Activated naive CD8-positive, alpha-beta T cell treated with anti-CD3 and anti-CD28 coated beads, Interleukin-2, amount 50 U/mL, for 24 hours (primary cell): ENCODE results near the gene ONECUT1.

Source experiments
- ATAC-seq: fragments of 150-1000 bp; cut with Tn5 transposase; one replicate; pipeline ENCODE4 v1.10.0; 2021
- DNase-seq: peaks from one replicate; pipeline ENCODE4 v3.0.0; 2021
- H3K27ac Mint-ChIP-seq: one replicate; pipeline ENCODE4 v1.8.0; 2021; ENCODE audit warnings: mild to moderate bottlenecking, mixed read lengths
- H3K27me3 Mint-ChIP-seq: one replicate; pipeline ENCODE4 v1.8.0; 2021; ENCODE audit warnings: mixed read lengths
- H3K36me3 Mint-ChIP-seq: one replicate; pipeline ENCODE4 v1.8.0; 2021; ENCODE audit warnings: low read depth, mixed read lengths
- H3K4me1 Mint-ChIP-seq: one replicate; pipeline ENCODE4 v1.8.0; 2021; ENCODE audit warnings: mixed read lengths
- H3K4me3 Mint-ChIP-seq: one replicate; pipeline ENCODE4 v1.8.0; 2021; ENCODE audit warnings: mild to moderate bottlenecking, moderate library complexity, mixed read lengths
- H3K9me3 Mint-ChIP-seq: one replicate; pipeline ENCODE4 v1.8.0; 2021; ENCODE audit warnings: mixed read lengths

ONECUT1 gene

GRCh38 chr15:52801748-52802085 is 11.6 kb upstream of the ONECUT1 start:
- Mint-ChIP-seq H3K4me3 (no peak overlapping the region), H3K4me1 (peaks cover 18% of the 10 kb centered on the region), H3K27me3 (peaks cover 78% of the 10 kb centered on the region), H3K36me3 (peaks cover 2% of the 10 kb centered on the region), H3K9me3 (no peaks in the 10 kb centered on the region), H3K27ac (no peak overlapping the region)
- ATAC-seq, result no peak
- no peak for DNase-seq

DNA sequence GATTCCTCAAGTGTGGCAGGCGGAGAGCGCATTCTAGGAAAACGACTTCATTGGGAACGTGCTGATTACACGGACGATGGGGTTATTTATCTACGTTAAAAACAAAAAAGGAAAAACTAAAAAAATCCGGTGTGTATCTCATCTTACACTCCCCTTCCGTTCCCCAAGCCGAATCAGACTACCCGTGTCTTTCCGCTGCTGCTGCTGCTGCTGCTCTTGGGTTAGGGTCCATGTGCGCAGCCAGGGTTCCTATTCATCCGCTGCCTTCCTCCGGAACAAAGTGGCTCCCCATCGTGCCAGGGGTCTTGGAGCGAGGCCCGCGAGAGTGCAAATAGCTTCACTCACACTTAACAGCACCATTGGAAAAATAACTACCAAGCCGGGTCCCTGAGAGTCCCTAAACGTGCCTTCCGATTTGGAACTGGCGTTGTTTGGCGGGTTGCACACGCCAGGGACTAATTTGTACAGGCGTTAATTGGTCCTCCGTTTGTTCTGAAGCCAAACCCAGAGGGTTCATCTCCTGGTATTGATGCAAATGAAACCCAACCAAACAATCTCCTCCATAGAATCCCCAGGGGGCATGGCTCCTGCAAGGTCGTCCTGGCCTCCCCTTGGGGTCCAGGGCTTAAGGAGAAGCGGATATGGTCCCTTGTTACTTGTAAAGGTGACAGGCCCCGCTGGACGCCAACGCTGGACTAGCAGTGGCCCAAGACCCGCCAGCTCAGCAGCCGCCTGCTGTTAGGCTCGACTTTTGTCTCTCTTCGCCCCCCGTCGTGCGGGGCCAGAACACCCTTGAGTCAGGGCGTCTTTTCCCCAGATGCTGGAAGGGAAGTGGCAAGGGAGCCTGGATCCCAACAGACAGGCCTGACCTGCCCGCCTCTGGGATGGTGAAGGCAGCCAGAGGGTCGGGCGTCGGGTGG is 11.0 kb upstream of the ONECUT1 start:
- Mint-ChIP-seq H3K4me1 (peaks cover 18% of the 10 kb centered on the region), H3K9me3 (no peaks in the 10 kb centered on the region), H3K27ac (no peak overlapping the region)

DNA sequence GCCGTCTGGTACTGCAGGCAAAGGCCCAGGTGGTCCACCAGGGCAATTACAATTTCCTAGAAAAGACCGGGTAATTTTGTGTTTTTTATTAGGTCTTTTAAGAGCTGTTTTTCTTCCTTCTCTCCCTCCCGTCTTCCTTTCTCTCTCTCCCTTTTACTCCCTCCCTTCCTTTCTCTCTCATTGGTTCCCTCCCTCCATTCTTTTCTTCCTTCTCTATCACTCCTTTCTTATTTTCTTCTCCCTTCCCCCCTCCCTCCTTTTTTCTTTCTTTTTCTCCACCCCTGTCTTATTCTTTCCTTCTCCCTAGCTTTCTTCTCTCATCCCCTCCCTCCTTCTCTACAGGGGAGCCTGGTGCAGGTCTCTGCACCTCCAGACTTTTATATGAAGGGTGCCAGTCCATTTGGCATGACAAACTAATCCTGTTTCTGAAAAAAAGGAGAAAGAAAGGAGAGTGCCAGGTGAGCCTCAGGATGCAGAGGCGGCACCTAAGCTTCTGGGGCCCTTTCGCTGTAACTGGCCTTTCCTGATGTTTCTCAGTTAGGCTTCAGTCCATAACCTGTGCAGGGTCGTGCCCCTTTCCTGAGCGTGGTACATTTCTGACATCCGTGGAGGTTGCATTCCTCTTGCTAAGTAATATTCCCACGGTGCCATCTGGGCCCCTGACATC is 9.1 kb upstream of the ONECUT1 start:
- Mint-ChIP-seq H3K9me3 (no peaks in the 10 kb centered on the region), H3K27me3 (peaks cover 88% of the 10 kb centered on the region), H3K36me3 (peaks cover 2% of the 10 kb centered on the region), H3K4me3 (no peak overlapping the region), H3K27ac (no peak overlapping the region), H3K4me1 (peaks cover 18% of the 10 kb centered on the region)
- DNase-seq (no peak), ATAC-seq (no peak)

More for the DNA sequence above, 11.0 kb upstream of the ONECUT1 start:
- DNase-seq (no peak), ATAC-seq (no peak)
- no peak overlapping the region for H3K4me3 Mint-ChIP-seq
- peaks cover 2% of the 10 kb centered on the region for H3K36me3 Mint-ChIP-seq
- peaks cover 78% of the 10 kb centered on the region for H3K27me3 Mint-ChIP-seq

- H3K36me3 Mint-ChIP-seq, result peaks cover 2% of the 10 kb centered on the region
- no peaks in the 10 kb centered on the region for H3K9me3 Mint-ChIP-seq
- no peak overlapping the region for H3K4me3 Mint-ChIP-seq
- H3K4me1 Mint-ChIP-seq, result peaks cover 14% of the 10 kb centered on the region
- no peak overlapping the region for H3K27ac Mint-ChIP-seq
- H3K27me3 Mint-ChIP-seq, result peaks cover 91% of the 10 kb centered on the region
- no peak for ATAC-seq
- no peak for DNase-seq
These were observed 8.5 kb upstream of the ONECUT1 start for GRCh38 chr15:52798529-52799101.

- Mint-ChIP-seq H3K27ac (no peak overlapping the region), H3K27me3 (peaks cover 91% of the 10 kb centered on the region), H3K4me1 (peaks cover 11% of the 10 kb centered on the region), H3K4me3 (no peak overlapping the region), H3K36me3 (peaks cover 2% of the 10 kb centered on the region), H3K9me3 (no peaks in the 10 kb centered on the region)
- no peak for DNase-seq
- ATAC-seq, result no peak
These were observed 7.7 kb upstream of the ONECUT1 start for GRCh38 chr15:52797625-52798501.

GRCh38 chr15:52796753-52797520 is 6.8 kb upstream of the ONECUT1 start:
- H3K27me3 Mint-ChIP-seq, result peaks cover 91% of the 10 kb centered on the region
- peaks cover 2% of the 10 kb centered on the region for H3K36me3 Mint-ChIP-seq
- H3K4me1 Mint-ChIP-seq, result peaks cover 11% of the 10 kb centered on the region
- no peak overlapping the region for H3K4me3 Mint-ChIP-seq
- ATAC-seq (no peak), DNase-seq (no peak)
- H3K27ac Mint-ChIP-seq, result no peak overlapping the region
- no peaks in the 10 kb centered on the region for H3K9me3 Mint-ChIP-seq

DNA sequence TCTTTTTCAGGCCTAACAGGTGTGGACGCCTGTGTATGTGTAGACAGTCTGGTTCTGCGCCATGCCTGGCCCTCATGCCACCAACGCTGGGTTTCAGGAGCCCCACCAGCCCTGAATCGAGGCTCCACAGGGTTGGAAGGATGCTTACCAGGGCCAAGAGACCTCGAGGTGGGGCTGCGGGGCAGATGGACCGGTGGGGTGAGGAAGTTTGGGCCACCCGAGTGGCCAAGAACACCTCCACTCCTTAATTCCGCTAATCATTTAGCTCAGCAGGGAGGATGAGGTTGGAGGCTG is 6.0 kb upstream of the ONECUT1 start:
- Mint-ChIP-seq H3K27me3 (peaks cover 89% of the 10 kb centered on the region), H3K27ac (no peak overlapping the region), H3K9me3 (no peaks in the 10 kb centered on the region), H3K4me3 (no peak overlapping the region), H3K36me3 (peaks cover 2% of the 10 kb centered on the region), H3K4me1 (peaks cover 11% of the 10 kb centered on the region)
- DNase-seq (no peak), ATAC-seq (no peak)

- ATAC-seq (no peak), DNase-seq (no peak)
- H3K27me3 Mint-ChIP-seq, result peaks cover 88% of the 10 kb centered on the region
- no peak overlapping the region for H3K27ac Mint-ChIP-seq
- no peak overlapping the region for H3K4me3 Mint-ChIP-seq
- H3K9me3 Mint-ChIP-seq, result no peaks in the 10 kb centered on the region
- no peaks in the 10 kb centered on the region for H3K36me3 Mint-ChIP-seq
- H3K4me1 Mint-ChIP-seq, result peaks cover 11% of the 10 kb centered on the region
These were observed 5.5 kb upstream of the ONECUT1 start for GRCh38 chr15:52795464-52796227.

GRCh38 chr15:52794665-52795463 is 4.7 kb upstream of the ONECUT1 start:
- no peaks in the 10 kb centered on the region for H3K9me3 Mint-ChIP-seq
- no peak overlapping the region for H3K27ac Mint-ChIP-seq
- H3K4me3 Mint-ChIP-seq, result no peak overlapping the region
- DNase-seq, result no peak
- peaks cover 11% of the 10 kb centered on the region for H3K4me1 Mint-ChIP-seq
- H3K36me3 Mint-ChIP-seq, result no peaks in the 10 kb centered on the region
- H3K27me3 Mint-ChIP-seq, result peaks cover 84% of the 10 kb centered on the region
- ATAC-seq, result no peak

- H3K27me3 Mint-ChIP-seq, result peaks cover 84% of the 10 kb centered on the region
- H3K27ac Mint-ChIP-seq, result no peak overlapping the region
- H3K4me3 Mint-ChIP-seq, result no peak overlapping the region
- no peaks in the 10 kb centered on the region for H3K36me3 Mint-ChIP-seq
- no peaks in the 10 kb centered on the region for H3K9me3 Mint-ChIP-seq
- ATAC-seq, result no peak
- peaks cover 14% of the 10 kb centered on the region for H3K4me1 Mint-ChIP-seq
- DNase-seq, result no peak
These were observed 1.6 kb upstream of the ONECUT1 start for GRCh38 chr15:52791776-52792175.

- ATAC-seq (no peak), DNase-seq (no peak)
- Mint-ChIP-seq H3K27me3 (peaks cover 84% of the 10 kb centered on the region), H3K36me3 (no peaks in the 10 kb centered on the region), H3K4me3 (no peak overlapping the region), H3K4me1 (peaks cover 14% of the 10 kb centered on the region), H3K27ac (no peak overlapping the region), H3K9me3 (no peaks in the 10 kb centered on the region)
These were observed 1.0 kb upstream of the ONECUT1 start for GRCh38 chr15:52790941-52791751.

DNA sequence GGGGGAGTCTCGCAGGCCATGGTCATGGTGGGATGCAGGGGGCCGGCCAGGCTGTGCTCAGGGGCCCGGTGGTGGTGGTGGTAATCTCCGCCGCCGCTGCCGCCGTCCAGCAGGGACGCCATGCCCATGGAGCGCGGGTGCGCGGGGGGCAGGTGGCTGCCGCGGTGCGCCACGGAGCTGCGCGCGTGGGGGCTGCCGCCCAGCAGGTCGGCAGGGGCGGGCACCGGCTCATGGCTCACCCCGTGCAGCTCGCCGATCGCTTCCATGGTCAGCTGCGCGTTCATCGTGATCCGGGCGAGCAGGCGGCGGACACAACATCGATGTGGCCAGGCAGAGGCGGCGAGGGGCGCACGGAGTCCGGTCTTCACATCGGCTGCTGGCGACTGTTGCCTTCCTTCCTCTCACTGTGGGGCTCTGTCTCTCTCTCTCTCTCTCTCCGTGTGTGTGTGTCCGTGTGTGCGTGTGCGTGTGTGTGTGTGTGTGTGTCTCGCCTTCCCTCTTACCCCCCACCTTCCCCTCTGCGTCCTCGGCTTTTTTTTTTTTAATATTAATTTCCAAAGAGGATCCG is 451 bp downstream of the ONECUT1 start:
- H3K27me3 Mint-ChIP-seq, result peaks cover 83% of the 10 kb centered on the region
- H3K36me3 Mint-ChIP-seq, result no peaks in the 10 kb centered on the region
- no peak for ATAC-seq

More for the DNA sequence above, 451 bp downstream of the ONECUT1 start:
- DNase-seq, result no peak
- H3K4me1 Mint-ChIP-seq, result peaks cover 13% of the 10 kb centered on the region
- no peak overlapping the region for H3K27ac Mint-ChIP-seq
- no peaks in the 10 kb centered on the region for H3K9me3 Mint-ChIP-seq
- H3K4me3 Mint-ChIP-seq, result peak overlapping the region; percentile 55
